HCT116 (cell line): Measurements from ENCODE around the gene AFDN. TPM values are rescaled to one million over a fixed set of nuclear protein-coding genes. Genes with fewer than 3 reads are reported as not detected.

Experiments
- ATAC-seq: fragments of 200-7000 bp; cut with Tn5 transposase; 2 replicates; pipeline ENCODE4 v1.9.1; 2020; ENCODE audit warnings: mild to moderate bottlenecking, moderate library complexity
- BruUV-seq: library from RNA; stranded (reverse); fragments of 400-500 nt; replicated peaks from 2 replicates; lab custom pipeline; 2021; lab: Mats Ljungman, UMichigan
- CTCF ChIA-PET: fragments of 300-600 bp; sonication (Branson Sonifier 250); formaldehyde crosslinking; loops from one replicate; lab custom pipeline; 2021; ENCODE audit warnings: antibody characterized with exemption; lab: Charles Lee
- POLR2A ChIA-PET: fragments of 300-600, 350-600 bp; sonication (Branson Sonifier 250); formaldehyde crosslinking; loops from one replicate; lab custom pipeline; 2021; ENCODE audit warnings: antibody characterized with exemption; lab: Charles Lee
- RAD21 ChIA-PET, 2 experiments: fragments of 300-600 bp; sonication (Branson Sonifier 250); formaldehyde crosslinking; loops; one replicate each; lab custom pipeline; 2023; ENCODE audit warnings: low total read pairs in 2 of 2; ENCODE audit not compliant: uncharacterized antibody in 2 of 2, unreplicated experiment in 2 of 2, low non-redundant PET in 1 of 2; lab: Charles Lee
- DNase-seq: peaks from one replicate; pipeline ENCODE4 v3.0.0-alpha.2; 2010; ENCODE audit warnings: low read depth, low spot score
- H2AFZ ChIP-seq: fragments of 200-600 bp; shearing (Covaris generic), sonication (generic); 2 replicates; pipeline ENCODE4 v1.6.1; 2017; ENCODE audit warnings: low read depth, mixed run types, mixed read lengths, antibody characterized with exemption, low read length; ENCODE audit not compliant: poor library complexity, severe bottlenecking
- H3K27ac ChIP-seq: 2 replicates; pipeline ENCODE4 v1.5.1; 2012; ENCODE audit warnings: low read depth, low read length
- H3K27me3 ChIP-seq: fragments of 200-600 bp; sonication (generic); 2 replicates; pipeline ENCODE4 v1.6.1; 2016; ENCODE audit warnings: mixed run types, low read length, mixed read lengths; ENCODE audit not compliant: insufficient read depth
- H3K36me3 ChIP-seq, 2 experiments: fragments of 200-500 bp in 1 of 2; fragments of 200-600 bp in 1 of 2; sonication (Bioruptor generic) in 1 of 2; sonication (generic) in 1 of 2; 2 replicates each; pipeline versions ENCODE4 v1.5.1 to v1.6.1; 2014 to 2016; ENCODE audit warnings: low read length in 2 of 2, inconsistent platforms in 1 of 2, mixed read lengths in 1 of 2, mixed run types in 1 of 2; ENCODE audit not compliant: insufficient read depth in 2 of 2, control insufficient read depth in 1 of 2
- H3K4me1 ChIP-seq, 2 experiments: fragments of 200-600 bp in 1 of 2; sonication (generic) in 1 of 2; 2 replicates each; pipeline versions ENCODE4 v1.5.1 to v1.6.1; 2012 to 2017; ENCODE audit warnings: low read length in 2 of 2, inconsistent platforms in 1 of 2, mild to moderate bottlenecking in 1 of 2, mixed read lengths in 1 of 2, mixed run types in 1 of 2, moderate library complexity in 1 of 2; ENCODE audit not compliant: insufficient read depth in 2 of 2, control insufficient read depth in 1 of 2
- H3K4me2 ChIP-seq: fragments of 200-600 bp; sonication (generic); 2 replicates; pipeline ENCODE4 v1.6.1; 2017; ENCODE audit warnings: mixed run types, low read length, mixed read lengths
- H3K4me3 ChIP-seq, 2 experiments: fragments of 200-600 bp in 1 of 2; sonication (generic) in 1 of 2; replicated peaks in 1 of 2; 2 replicates each; pipeline ENCODE4 v1.5.1; 2011 to 2016; ENCODE audit warnings: low read length in 2 of 2, control low read depth in 1 of 2, low read depth in 1 of 2, mild to moderate bottlenecking in 1 of 2, mixed read lengths in 1 of 2, mixed run types in 1 of 2
- H3K79me2 ChIP-seq: fragments of 200-600 bp; sonication (generic); 2 replicates; pipeline ENCODE4 v1.6.1; 2017; ENCODE audit warnings: mild to moderate bottlenecking, mixed run types, low read length, moderate library complexity, mixed read lengths; ENCODE audit not compliant: insufficient read depth
- H3K9ac ChIP-seq: fragments of 200-600 bp; sonication (generic); 2 replicates; pipeline ENCODE4 v1.6.1; 2016; ENCODE audit warnings: low read length, mixed read lengths
- H3K9me2 ChIP-seq: fragments of 200-600 bp; sonication (generic), shearing (Covaris generic); 2 replicates; pipeline ENCODE4 v1.6.1; 2017; ENCODE audit warnings: mixed run types, mild to moderate bottlenecking, moderate library complexity; ENCODE audit not compliant: insufficient read depth
- H3K9me3 ChIP-seq, 2 experiments: fragments of 200-500 bp in 1 of 2; fragments of 200-600 bp in 1 of 2; sonication (Bioruptor generic) in 1 of 2; sonication (generic) in 1 of 2; 2 replicates each; pipeline ENCODE4 v1.6.1; 2014 to 2017; ENCODE audit warnings: low read length in 2 of 2, mixed read lengths in 2 of 2, inconsistent platforms in 1 of 2, low read depth in 1 of 2, mild to moderate bottlenecking in 1 of 2, mixed run types in 1 of 2, moderate library complexity in 1 of 2; ENCODE audit not compliant: control insufficient read depth in 1 of 2, insufficient read depth in 1 of 2
- H4K20me1 ChIP-seq: fragments of 200-600 bp; sonication (generic), shearing (Covaris generic); 2 replicates; pipeline ENCODE4 v1.6.1; 2017; ENCODE audit warnings: mixed run types, mild to moderate bottlenecking, moderate library complexity; ENCODE audit not compliant: insufficient read depth
- CTCF ChIP-seq, 3 experiments: fragments of 200-600 bp in 1 of 3; sonication (generic) in 1 of 3; IDR thresholded peaks in 2 of 3; conservative IDR thresholded peaks in 1 of 3; 2 replicates each; pipeline ENCODE4 v1.5.1; 2012 to 2017; ENCODE audit warnings: low read depth in 2 of 3, low read length in 2 of 3, antibody characterized with exemption in 1 of 3, borderline replicate concordance in 1 of 3, control low read depth in 1 of 3, mild to moderate bottlenecking in 1 of 3, mixed read lengths in 1 of 3, mixed run types in 1 of 3, moderate library complexity in 1 of 3; ENCODE audit not compliant: insufficient read depth in 1 of 3
- EGR1 ChIP-seq: IDR thresholded peaks from 2 replicates; pipeline ENCODE4 v1.6.1; 2012; ENCODE audit warnings: low read depth
- ELF1 ChIP-seq: IDR thresholded peaks from 2 replicates; pipeline ENCODE4 v1.6.1; 2012; ENCODE audit warnings: low read depth, borderline replicate concordance
- JUND ChIP-seq: IDR thresholded peaks from 2 replicates; pipeline ENCODE4 v1.6.1; 2012
- POLR2A ChIP-seq: IDR thresholded peaks from 2 replicates; pipeline ENCODE4 v1.7.0; 2011; ENCODE audit warnings: borderline replicate concordance; ENCODE audit not compliant: insufficient read depth, insufficient read length; ENCODE audit errors: extremely low read depth
- POLR2AphosphoS5 ChIP-seq: IDR thresholded peaks from 2 replicates; pipeline ENCODE4 v1.6.1; 2011; ENCODE audit warnings: mild to moderate bottlenecking, low read depth, low read length, moderate library complexity
- REST ChIP-seq: IDR thresholded peaks from 2 replicates; pipeline ENCODE4 v1.6.1; 2012; ENCODE audit warnings: low read depth
- SIN3A ChIP-seq: IDR thresholded peaks from 2 replicates; pipeline ENCODE4 v1.6.1; 2012; ENCODE audit warnings: low read depth
- SP1 ChIP-seq: IDR thresholded peaks from 2 replicates; pipeline ENCODE4 v1.6.1; 2012; ENCODE audit warnings: low read depth
- ZBTB33 ChIP-seq: IDR thresholded peaks from 2 replicates; pipeline ENCODE4 v1.6.1; 2011; ENCODE audit warnings: mild to moderate bottlenecking, low read length, moderate library complexity; ENCODE audit not compliant: insufficient replicate concordance; ENCODE audit errors: extremely low read depth
- ZFX ChIP-seq: fragments of 450-650 bp; IDR thresholded peaks from 2 replicates; pipeline ENCODE4 v1.6.1; 2017
- intact Hi-C: fragments of 100-400 bp; cut with micrococcal nuclease; formaldehyde crosslinking; loops from 2 replicates; pipeline ENCODE4 v1.10.0; 2022
- total RNA-seq: library from RNA; stranded (reverse); gene quantifications from one replicate; pipeline ENCODE4 v1.2.1, GENCODE V29; 2021; ENCODE audit not compliant: unreplicated experiment

AFDN gene
- total RNA-seq, 1 experiment from 2014 or later: 59.4 TPM

GRCh38 chr6:167782698-167783517 is 43.8 kb upstream of the AFDN start:
- ChIA-PET POLR2A (no interaction called here), RAD21 (no interaction called here), CTCF (no interaction called here)
- H3K4me2 ChIP-seq: no peak overlapping the region
- TF ChIP-seq CTCF (IDR thresholded peaks at IDR 0.05 in 2 of 3, conservative IDR thresholded peaks at IDR 0.05 in 1 of 3; ENCODE audit: borderline replicate concordance in 1 of 3, insufficient read depth in 1 of 3, low read depth in 2 of 3, low read length in 2 of 3) (no peak), ZBTB33 (no peak), JUND (no peak), ZFX (no peak), ELF1 (no peak), SIN3A (no peak), POLR2AphosphoS5 (no peak), REST (no peak), POLR2A (no peak), SP1 (no peak), EGR1 (no peak)
- no peaks in the 10 kb centered on the region for H3K27me3 ChIP-seq
- no peaks in the 10 kb centered on the region for H4K20me1 ChIP-seq
- no peak overlapping the region for H3K27ac ChIP-seq
- H3K9me3 ChIP-seq: no peaks in the 10 kb centered on the region
- H3K4me1 ChIP-seq: peaks cover 0 to 6% of the 10 kb centered on the region in 2 experiments; a peak in 2 of 4 replicates
- intact Hi-C loops: no loop called here
- H3K36me3 ChIP-seq: no peaks in the 10 kb centered on the region
- no peak for DNase-seq
- BruUV-seq: no TSS peak
- no peaks in the 10 kb centered on the region for H3K9me2 ChIP-seq
- no peak for ATAC-seq
- no peak overlapping the region for H3K4me3 ChIP-seq
- H3K79me2 ChIP-seq: no peaks in the 10 kb centered on the region
- H2AFZ ChIP-seq: no peak overlapping the region
- no peak overlapping the region for H3K9ac ChIP-seq
